Kidney epithelial cell (primary cell): ENCODE data around the gene KCNJ16. TPM values are rescaled to one million over a fixed set of nuclear protein-coding genes. Genes with fewer than 3 reads are reported as not detected.

Experiments used
- DNase-seq: peaks from one replicate; pipeline ENCODE4 v3.0.0-alpha.2; 2010; ENCODE audit warnings: low read depth
- H3K27me3 ChIP-seq: 2 replicates; pipeline ENCODE4 v1.6.0; 2011; ENCODE audit warnings: low read length; ENCODE audit not compliant: control insufficient read depth, insufficient read depth
- H3K36me3 ChIP-seq: 2 replicates; pipeline ENCODE4 v1.5.1; 2011; ENCODE audit warnings: low read length; ENCODE audit not compliant: control insufficient read depth, insufficient read depth
- H3K4me3 ChIP-seq: 2 replicates; pipeline ENCODE4 v1.5.1; 2011; ENCODE audit warnings: low read depth, mild to moderate bottlenecking, control low read depth, low read length
- CTCF ChIP-seq: IDR thresholded peaks from 2 replicates; pipeline ENCODE4 v1.5.1; 2011; ENCODE audit warnings: mild to moderate bottlenecking, moderate library complexity, low read length, control low read depth, inconsistent platforms; ENCODE audit not compliant: insufficient read depth, poor library complexity, severe bottlenecking
- total RNA-seq: library from RNA; depleted of rRNA; stranded (reverse); fragments of >200 nt; gene quantifications from 2 replicates; pipeline ENCODE4 v1.2.3, GENCODE V29; 2015

KCNJ16 gene
- total RNA-seq, 1 donor from 2014 or later: 4.1 TPM

- Histone ChIP-seq H3K4me3 (no peak overlapping the region), H3K27me3 (no peaks in the 10 kb centered on the region), H3K36me3 (no peaks in the 10 kb centered on the region)
- DNase-seq: no peak
- no peak for TF ChIP-seq CTCF
Observed at GRCh38 chr17:70071620-70072019, 3.4 kb upstream of the KCNJ16 start.

- Histone ChIP-seq H3K36me3 (no peaks in the 10 kb centered on the region), H3K27me3 (no peaks in the 10 kb centered on the region), H3K4me3 (no peak overlapping the region)
- TF ChIP-seq CTCF: no peak
- no peak for DNase-seq
Observed at GRCh38 chr17:70072546-70073309, 2.3 kb upstream of the KCNJ16 start.

GRCh38 chr17:70073310-70073709, 1.7 kb upstream of the KCNJ16 start:
- Histone ChIP-seq H3K27me3 (no peaks in the 10 kb centered on the region), H3K4me3 (no peak overlapping the region), H3K36me3 (no peaks in the 10 kb centered on the region)
- no peak for DNase-seq
- no peak for TF ChIP-seq CTCF

- TF ChIP-seq CTCF: no peak
- DNase-seq: no peak
- H3K36me3 ChIP-seq: no peaks in the 10 kb centered on the region
- no peak overlapping the region for H3K4me3 ChIP-seq
- H3K27me3 ChIP-seq: no peaks in the 10 kb centered on the region
Observed at GRCh38 chr17:70073799-70074198, 1.2 kb upstream of the KCNJ16 start.

- peak; percentile 64 for DNase-seq
- no peaks in the 10 kb centered on the region for H3K27me3 ChIP-seq
Observed at GRCh38 chr17:70074236-70074830, 692 bp upstream of the KCNJ16 start.

More at GRCh38 chr17:70074236-70074830, 692 bp upstream of the KCNJ16 start:
- no peak for TF ChIP-seq CTCF
- Histone ChIP-seq H3K36me3 (no peaks in the 10 kb centered on the region), H3K4me3 (no peak overlapping the region)
